ENCODE results near the gene FRMD8.

DNA sequence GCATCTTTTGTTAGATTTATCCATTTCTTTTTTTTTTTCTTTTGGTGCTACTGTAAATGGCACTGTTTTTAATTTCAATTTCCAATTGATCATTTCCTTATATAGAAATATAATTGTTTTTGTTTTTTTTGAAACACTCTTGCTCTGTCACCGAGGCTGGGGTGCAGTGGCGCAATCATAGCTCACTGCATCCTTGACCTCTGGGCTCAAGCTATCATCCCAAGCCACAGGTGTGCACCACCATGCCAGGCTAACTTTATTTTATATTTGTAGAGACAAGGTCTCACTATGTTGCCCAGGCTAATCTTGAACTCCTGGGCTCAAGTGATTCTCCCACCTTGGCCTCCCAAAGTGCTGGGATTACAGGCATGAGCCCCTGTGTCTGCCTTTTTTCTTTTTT is 16.4 kb downstream of the FRMD8 start:
- TF ChIP-seq CTCF (IDR thresholded peaks at IDR 0.05; ENCODE audit: control extremely low read depth in 1 of 3, insufficient read depth in 1 of 3, low read depth in 1 of 3, low read length in 3 of 3), result no peak
- no peak for TF ChIP-seq RAD21 (IDR thresholded peaks at IDR 0.05 in 1 of 2, conservative IDR thresholded peaks at IDR 0.05 in 1 of 2; ENCODE audit: low read depth in 2 of 2, low read length in 2 of 2)
- TF ChIP-seq ZNF274 (IDR thresholded peaks at IDR 0.05; ENCODE audit: borderline replicate concordance, extremely low read depth, low read length), result no peak
- TF ChIP-seq BACH1 (IDR thresholded peaks at IDR 0.05; ENCODE audit: low read length), result no peak
- no peak for TF ChIP-seq EP300 (IDR thresholded peaks at IDR 0.05; ENCODE audit: borderline replicate concordance in 1 of 2, low read depth in 2 of 2, low read length in 2 of 2)
- TF ChIP-seq CEBPB (IDR thresholded peaks at IDR 0.05; ENCODE audit: low read depth, low read length), result no peak
- TF ChIP-seq SRF (IDR thresholded peaks at IDR 0.05; ENCODE audit: low read depth, low read length), result no peak

Measured in H1 (cell line).